ENCODE results near the gene WDR37.

DNA sequence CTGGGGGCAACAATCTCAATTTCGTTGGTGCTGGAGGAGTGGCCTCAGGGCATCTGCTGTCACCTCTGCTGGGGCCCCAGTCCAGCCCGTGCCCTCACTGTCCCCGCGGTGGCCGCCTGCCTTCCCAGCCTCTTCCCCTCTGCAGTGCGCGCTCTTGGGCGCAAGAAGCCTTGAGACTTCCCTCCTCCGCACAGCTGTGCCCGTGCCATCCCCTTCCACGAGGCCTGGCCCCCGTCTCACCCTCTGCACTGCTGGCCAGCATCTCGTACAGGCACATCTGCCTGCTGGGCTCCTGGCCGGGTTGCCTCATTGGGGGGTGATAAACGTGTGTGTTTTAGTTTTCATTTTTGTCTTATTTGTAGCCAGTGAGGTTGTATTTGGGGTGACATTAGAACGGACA, 44.5 kb upstream of the WDR37 start:
- TF ChIP-seq EZH2 (IDR thresholded peaks at IDR 0.05; ENCODE audit: borderline replicate concordance, low read length): no peak
- TF ChIP-seq, protein P1, sequence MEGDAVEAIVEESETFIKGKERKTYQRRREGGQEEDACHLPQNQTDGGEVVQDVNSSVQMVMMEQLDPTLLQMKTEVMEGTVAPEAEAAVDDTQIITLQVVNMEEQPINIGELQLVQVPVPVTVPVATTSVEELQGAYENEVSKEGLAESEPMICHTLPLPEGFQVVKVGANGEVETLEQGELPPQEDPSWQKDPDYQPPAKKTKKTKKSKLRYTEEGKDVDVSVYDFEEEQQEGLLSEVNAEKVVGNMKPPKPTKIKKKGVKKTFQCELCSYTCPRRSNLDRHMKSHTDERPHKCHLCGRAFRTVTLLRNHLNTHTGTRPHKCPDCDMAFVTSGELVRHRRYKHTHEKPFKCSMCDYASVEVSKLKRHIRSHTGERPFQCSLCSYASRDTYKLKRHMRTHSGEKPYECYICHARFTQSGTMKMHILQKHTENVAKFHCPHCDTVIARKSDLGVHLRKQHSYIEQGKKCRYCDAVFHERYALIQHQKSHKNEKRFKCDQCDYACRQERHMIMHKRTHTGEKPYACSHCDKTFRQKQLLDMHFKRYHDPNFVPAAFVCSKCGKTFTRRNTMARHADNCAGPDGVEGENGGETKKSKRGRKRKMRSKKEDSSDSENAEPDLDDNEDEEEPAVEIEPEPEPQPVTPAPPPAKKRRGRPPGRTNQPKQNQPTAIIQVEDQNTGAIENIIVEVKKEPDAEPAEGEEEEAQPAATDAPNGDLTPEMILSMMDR (IDR thresholded peaks at IDR 0.05; ENCODE audit: low read length): no peak

All from OCI-LY1 (cell line).